ENCODE results near the gene APLN. TPM values are rescaled to one million over a fixed set of nuclear protein-coding genes. Genes with fewer than 3 reads are reported as not detected.

Gene APLN
- 0.29 and 0.72 TPM in 2 replicates for total RNA-seq

DNA sequence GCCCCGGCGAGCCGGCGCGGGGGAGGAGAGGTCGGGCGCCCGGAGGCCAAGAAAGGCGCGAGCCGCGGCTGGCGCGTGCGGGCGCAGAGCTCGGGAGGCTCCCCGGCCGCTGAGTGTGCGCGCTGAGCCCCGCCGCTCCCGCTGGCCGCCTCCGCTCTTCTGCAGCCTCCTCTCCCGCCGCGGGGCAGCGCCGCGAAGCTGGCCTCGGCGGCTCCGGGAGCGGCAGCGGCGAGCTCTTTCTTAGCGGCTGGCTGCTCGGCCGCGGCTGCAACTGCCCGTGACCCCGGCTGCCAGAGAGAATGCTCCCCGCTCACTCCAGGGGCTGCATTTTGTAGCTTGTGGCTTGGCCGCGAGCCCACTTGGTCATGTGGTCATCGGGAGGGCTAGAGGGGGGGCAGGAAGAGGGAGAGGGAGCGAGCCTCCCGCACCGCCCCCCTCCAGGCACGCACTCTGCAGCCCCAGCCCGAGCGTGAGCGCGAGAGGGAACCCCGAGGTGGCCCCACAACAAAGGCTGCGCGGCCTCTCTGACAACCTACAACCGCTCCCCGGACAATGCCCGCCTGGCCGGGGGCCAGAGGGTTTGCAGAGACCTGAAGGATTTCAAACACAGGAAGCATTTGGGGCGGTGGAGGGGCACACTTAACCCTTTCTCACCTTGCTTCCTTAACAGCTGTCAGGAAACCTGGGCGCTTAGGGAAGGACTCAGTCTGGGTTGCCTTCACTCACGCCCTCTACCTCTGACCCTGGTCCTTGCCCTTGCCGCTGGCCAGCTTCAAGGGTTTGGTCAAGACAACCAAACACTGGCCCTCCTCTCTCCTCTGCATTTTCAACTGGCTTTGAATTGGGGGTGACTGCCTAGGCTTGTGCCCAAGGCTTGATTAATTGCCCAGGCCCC, at the start of gene APLN:
TSS of gene APLN (minus strand) at position 305 of the 895 bp plus-strand sequence. CDS start 326 bp downstream, outside the sequence.
- no peaks in the 10 kb centered on the region for H3K9me3 ChIP-seq (ENCODE audit: low read depth, low read length)
- H3K4me2 ChIP-seq (ENCODE audit: insufficient read depth, low read length) = peak within 1 kb of the TSS; percentile 76
- no peaks in the 10 kb centered on the region for H4K20me1 ChIP-seq (ENCODE audit: insufficient read depth, low read length)
- no peak within 1 kb of the TSS for H3K27ac ChIP-seq (ENCODE audit: low read depth, low read length)
- H3K27me3 ChIP-seq (ENCODE audit: insufficient read depth, low read length) = peaks cover under 1% of the 10 kb centered on the region
- H3K4me3 ChIP-seq (ENCODE audit: insufficient read depth, low read length) = peak within 1 kb of the TSS; percentile 62
- no peak for TF ChIP-seq CTCF (IDR thresholded peaks at IDR 0.05; ENCODE audit: extremely low read depth, low read depth, low read length)
- H2AFZ ChIP-seq (ENCODE audit: low read length) = peak within 1 kb of the TSS; percentile 29
- DNase-seq (ENCODE audit: insufficient read length, low spot score, missing footprints) = peak; percentile 86
- H3K36me3 ChIP-seq (ENCODE audit: insufficient read depth, low read length) = no peaks in the 10 kb centered on the region
- no peaks in the 10 kb centered on the region for H3K79me2 ChIP-seq (ENCODE audit: insufficient read depth, low read length)
- H3K4me1 ChIP-seq (ENCODE audit: insufficient read depth, low read length) = no peaks in the 10 kb centered on the region

GRCh38 chrX:129704491-129704890, 49.7 kb upstream of the APLN start:
- H3K27me3 ChIP-seq (ENCODE audit: insufficient read depth, low read length) = peaks cover 4% of the 10 kb centered on the region
- no peak overlapping the region for H3K4me2 ChIP-seq (ENCODE audit: insufficient read depth, low read length)
- no peak overlapping the region for H2AFZ ChIP-seq (ENCODE audit: low read length)
- H3K27ac ChIP-seq (ENCODE audit: low read depth, low read length) = no peak overlapping the region
- H3K36me3 ChIP-seq (ENCODE audit: insufficient read depth, low read length) = no peaks in the 10 kb centered on the region
- no peak for DNase-seq (ENCODE audit: insufficient read length, low spot score, missing footprints)
- H3K4me1 ChIP-seq (ENCODE audit: insufficient read depth, low read length) = peaks cover 10% of the 10 kb centered on the region
- H3K79me2 ChIP-seq (ENCODE audit: insufficient read depth, low read length) = no peaks in the 10 kb centered on the region
- H4K20me1 ChIP-seq (ENCODE audit: insufficient read depth, low read length) = no peaks in the 10 kb centered on the region
- no peaks in the 10 kb centered on the region for H3K9me3 ChIP-seq (ENCODE audit: low read depth, low read length)
- no peak for TF ChIP-seq CTCF (IDR thresholded peaks at IDR 0.05; ENCODE audit: extremely low read depth, low read depth, low read length)
- H3K4me3 ChIP-seq (ENCODE audit: insufficient read depth, low read length) = no peak overlapping the region

GRCh38 chrX:129701624-129702069, 46.9 kb upstream of the APLN start:
- Histone ChIP-seq H3K36me3 (ENCODE audit: insufficient read depth, low read length) (no peaks in the 10 kb centered on the region), H4K20me1 (ENCODE audit: insufficient read depth, low read length) (no peaks in the 10 kb centered on the region), H3K4me1 (ENCODE audit: insufficient read depth, low read length) (peaks cover 10% of the 10 kb centered on the region), H3K4me2 (ENCODE audit: insufficient read depth, low read length) (peak overlapping the region; percentile 45), H2AFZ (ENCODE audit: low read length) (no peak overlapping the region), H3K9me3 (ENCODE audit: low read depth, low read length) (no peaks in the 10 kb centered on the region), H3K27me3 (ENCODE audit: insufficient read depth, low read length) (peaks cover 4% of the 10 kb centered on the region), H3K79me2 (ENCODE audit: insufficient read depth, low read length) (no peaks in the 10 kb centered on the region), H3K4me3 (ENCODE audit: insufficient read depth, low read length) (no peak overlapping the region), H3K27ac (ENCODE audit: low read depth, low read length) (no peak overlapping the region)
- TF ChIP-seq CTCF (IDR thresholded peaks at IDR 0.05; ENCODE audit: extremely low read depth, low read depth, low read length) = no peak
- peak; percentile 75 for DNase-seq (ENCODE audit: insufficient read length, low spot score, missing footprints)

DNA sequence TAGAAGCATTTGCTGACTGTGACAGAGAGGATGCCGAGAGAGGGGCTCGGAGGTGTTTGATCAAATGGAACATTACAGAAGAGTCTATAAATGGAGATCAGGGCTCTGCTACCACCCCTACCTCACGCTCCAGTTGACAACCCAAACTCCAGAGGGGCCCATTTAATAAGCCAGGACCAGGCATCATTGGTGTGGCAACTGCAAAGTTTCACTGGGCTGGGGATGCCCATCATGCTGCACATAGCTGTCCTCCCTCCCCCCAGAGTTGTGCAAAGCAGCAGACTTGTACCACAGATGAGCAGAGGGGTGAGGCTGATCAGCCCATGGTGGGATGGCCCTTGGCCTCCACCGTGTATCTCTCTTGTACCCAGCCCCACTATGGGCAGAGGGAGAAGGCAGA, 45.8 kb upstream of the APLN start:
- Histone ChIP-seq H3K36me3 (ENCODE audit: insufficient read depth, low read length) (no peaks in the 10 kb centered on the region), H3K27me3 (ENCODE audit: insufficient read depth, low read length) (peaks cover 10% of the 10 kb centered on the region), H3K4me3 (ENCODE audit: insufficient read depth, low read length) (no peak overlapping the region), H3K27ac (ENCODE audit: low read depth, low read length) (no peak overlapping the region), H3K9me3 (ENCODE audit: low read depth, low read length) (no peaks in the 10 kb centered on the region), H2AFZ (ENCODE audit: low read length) (no peak overlapping the region), H3K4me1 (ENCODE audit: insufficient read depth, low read length) (peaks cover 7% of the 10 kb centered on the region), H4K20me1 (ENCODE audit: insufficient read depth, low read length) (no peaks in the 10 kb centered on the region), H3K79me2 (ENCODE audit: insufficient read depth, low read length) (no peaks in the 10 kb centered on the region), H3K4me2 (ENCODE audit: insufficient read depth, low read length) (no peak overlapping the region)
- no peak for DNase-seq (ENCODE audit: insufficient read length, low spot score, missing footprints)
- TF ChIP-seq CTCF (IDR thresholded peaks at IDR 0.05; ENCODE audit: extremely low read depth, low read depth, low read length) = no peak
